ENCODE results near the gene MGRN1. TPM values are rescaled to one million over a fixed set of nuclear protein-coding genes. Genes with fewer than 3 reads are reported as not detected.
A peak's percentile ranks its signal among the peaks of the same experiment; 100 is the strongest.

The MGRN1 gene
- total and polyA plus RNA-seq, 2 of the 13 experiments (the other 11 are each of a cell fraction or from before 2014, with no cell fraction given): 11.9 to 12.6 TPM

DNA sequence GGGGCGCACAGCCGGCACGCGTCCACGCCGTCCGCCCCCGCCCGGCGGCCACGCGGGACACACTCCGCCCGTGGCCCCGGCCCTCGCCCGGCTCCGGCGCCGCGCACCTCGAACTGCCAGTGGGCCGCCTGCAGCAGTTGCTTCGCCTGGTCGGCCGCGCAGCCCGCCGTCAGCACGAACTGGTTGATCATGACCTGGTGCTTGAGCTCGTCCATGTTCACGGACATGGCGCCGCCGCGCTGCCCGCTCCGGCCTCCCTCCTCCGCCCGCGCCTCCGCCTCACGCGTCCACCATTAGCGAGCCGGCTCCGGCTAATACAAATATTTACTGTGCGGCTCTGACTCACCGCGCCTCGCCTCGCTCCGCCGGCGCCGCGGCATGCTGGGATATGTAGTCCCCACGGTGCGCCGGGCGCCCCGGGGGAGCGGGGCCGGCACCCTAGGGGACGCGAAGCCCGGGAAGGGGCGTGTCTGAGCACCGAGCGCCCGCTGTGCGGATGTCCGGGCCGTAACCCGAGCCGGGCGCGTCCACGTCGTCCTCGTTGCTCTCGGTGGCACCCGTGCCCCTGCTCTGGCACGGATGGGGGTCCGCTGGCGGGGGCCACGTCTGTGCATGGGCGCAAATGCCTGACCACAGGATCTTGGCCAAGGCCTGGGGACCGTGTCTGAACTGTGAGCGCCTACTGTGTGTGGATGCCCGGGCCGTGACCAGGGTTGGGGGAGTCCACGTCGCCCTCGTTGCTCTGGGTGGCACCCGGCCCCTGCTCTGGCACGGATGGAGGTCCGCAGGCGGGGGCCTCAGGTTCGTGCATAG lies 9.8 kb upstream of the MGRN1 start, which contains the start of gene UBALD1 (continued):
- TF ChIP-seq ZNF512B (CRISPR knock-in tag; IDR thresholded peaks at IDR 0.05; ENCODE audit: borderline replicate concordance): peak; percentile 76; the same call in 1 of the 2 replicates
- TF ChIP-seq YY1 (IDR thresholded peaks at IDR 0.05; ENCODE audit: insufficient read depth, insufficient replicate concordance, low read depth, low read length): peak; percentile 95
- no peak for TF ChIP-seq ZFP36 (IDR thresholded peaks at IDR 0.05; ENCODE audit: borderline replicate concordance, low read depth, low read length, partially characterized antibody)
- peak; percentile 76 for TF ChIP-seq ZBTB7B (CRISPR knock-in tag; IDR thresholded peaks at IDR 0.05)
- peak; percentile 19 for TF ChIP-seq SRSF1 (optimal IDR thresholded peaks at IDR 0.05; ENCODE audit: low read depth, low read length)
- 0 out of 2 replicates have a peak, but pooled peaks have one; percentile 22 for TF ChIP-seq CCDC6 (CRISPR knock-in tag; IDR thresholded peaks at IDR 0.05)
- TF ChIP-seq ZFP82 (CRISPR knock-in tag; IDR thresholded peaks at IDR 0.05; ENCODE audit: borderline replicate concordance): peak; percentile 44; the same call in 1 of the 2 replicates
- TF ChIP-seq NR3C1 (CRISPR knock-in tag; IDR thresholded peaks at IDR 0.05): no peak
- no peak for TF ChIP-seq ZBTB40 (IDR thresholded peaks at IDR 0.05)
- TF ChIP-seq ZBTB40 (CRISPR knock-in tag; IDR thresholded peaks at IDR 0.05): peak; percentile 41; the same call in 1 of the 2 replicates
- TF ChIP-seq, protein P1, sequence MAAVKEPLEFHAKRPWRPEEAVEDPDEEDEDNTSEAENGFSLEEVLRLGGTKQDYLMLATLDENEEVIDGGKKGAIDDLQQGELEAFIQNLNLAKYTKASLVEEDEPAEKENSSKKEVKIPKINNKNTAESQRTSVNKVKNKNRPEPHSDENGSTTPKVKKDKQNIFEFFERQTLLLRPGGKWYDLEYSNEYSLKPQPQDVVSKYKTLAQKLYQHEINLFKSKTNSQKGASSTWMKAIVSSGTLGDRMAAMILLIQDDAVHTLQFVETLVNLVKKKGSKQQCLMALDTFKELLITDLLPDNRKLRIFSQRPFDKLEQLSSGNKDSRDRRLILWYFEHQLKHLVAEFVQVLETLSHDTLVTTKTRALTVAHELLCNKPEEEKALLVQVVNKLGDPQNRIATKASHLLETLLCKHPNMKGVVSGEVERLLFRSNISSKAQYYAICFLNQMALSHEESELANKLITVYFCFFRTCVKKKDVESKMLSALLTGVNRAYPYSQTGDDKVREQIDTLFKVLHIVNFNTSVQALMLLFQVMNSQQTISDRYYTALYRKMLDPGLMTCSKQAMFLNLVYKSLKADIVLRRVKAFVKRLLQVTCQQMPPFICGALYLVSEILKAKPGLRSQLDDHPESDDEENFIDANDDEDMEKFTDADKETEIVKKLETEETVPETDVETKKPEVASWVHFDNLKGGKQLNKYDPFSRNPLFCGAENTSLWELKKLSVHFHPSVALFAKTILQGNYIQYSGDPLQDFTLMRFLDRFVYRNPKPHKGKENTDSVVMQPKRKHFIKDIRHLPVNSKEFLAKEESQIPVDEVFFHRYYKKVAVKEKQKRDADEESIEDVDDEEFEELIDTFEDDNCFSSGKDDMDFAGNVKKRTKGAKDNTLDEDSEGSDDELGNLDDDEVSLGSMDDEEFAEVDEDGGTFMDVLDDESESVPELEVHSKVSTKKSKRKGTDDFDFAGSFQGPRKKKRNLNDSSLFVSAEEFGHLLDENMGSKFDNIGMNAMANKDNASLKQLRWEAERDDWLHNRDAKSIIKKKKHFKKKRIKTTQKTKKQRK (IDR thresholded peaks at IDR 0.05; ENCODE audit: low read length): no peak

Data from HepG2 (cell line).